ENCODE data around the gene NECTIN1.

NECTIN1 gene

DNA sequence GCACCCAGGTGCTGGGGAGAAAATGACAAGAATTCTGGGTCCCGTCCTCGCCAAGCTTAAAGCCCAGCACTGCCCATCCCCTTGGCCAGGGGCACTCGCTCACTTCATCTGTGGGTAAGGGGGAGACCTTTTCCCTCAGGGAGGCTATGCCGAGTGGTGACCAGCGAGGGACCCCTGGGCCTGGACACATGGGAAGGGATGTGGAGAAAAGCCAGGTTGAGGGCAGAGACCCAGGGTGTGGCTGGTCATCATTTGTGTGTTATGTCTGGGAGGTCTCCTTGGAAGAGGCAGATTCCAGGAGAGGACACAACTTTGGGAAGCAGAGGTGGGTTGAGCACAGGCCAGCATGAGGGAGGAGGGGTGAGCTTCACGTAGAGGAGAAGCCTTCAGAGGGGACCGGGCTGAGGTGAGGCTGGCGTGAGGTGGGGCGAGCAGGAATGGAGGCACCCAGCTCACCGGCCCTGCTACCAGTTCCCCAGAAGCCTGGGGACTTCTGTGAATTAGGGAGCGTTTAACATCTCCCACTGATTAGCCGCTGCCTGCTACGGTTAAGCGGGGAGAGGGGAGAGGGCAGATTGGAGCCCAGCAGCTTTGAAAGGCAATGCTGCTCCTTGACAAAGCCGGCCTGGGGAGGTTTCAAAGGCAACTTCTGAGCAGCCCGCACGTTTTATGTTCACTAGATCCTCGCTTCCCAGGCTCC is 25.8 kb upstream of the NECTIN1 start:
- peak; percentile 46 for DNase-seq

GRCh38 chr11:119754199-119754598 is 25.2 kb upstream of the NECTIN1 start:
- DNase-seq, result no peak

DNA sequence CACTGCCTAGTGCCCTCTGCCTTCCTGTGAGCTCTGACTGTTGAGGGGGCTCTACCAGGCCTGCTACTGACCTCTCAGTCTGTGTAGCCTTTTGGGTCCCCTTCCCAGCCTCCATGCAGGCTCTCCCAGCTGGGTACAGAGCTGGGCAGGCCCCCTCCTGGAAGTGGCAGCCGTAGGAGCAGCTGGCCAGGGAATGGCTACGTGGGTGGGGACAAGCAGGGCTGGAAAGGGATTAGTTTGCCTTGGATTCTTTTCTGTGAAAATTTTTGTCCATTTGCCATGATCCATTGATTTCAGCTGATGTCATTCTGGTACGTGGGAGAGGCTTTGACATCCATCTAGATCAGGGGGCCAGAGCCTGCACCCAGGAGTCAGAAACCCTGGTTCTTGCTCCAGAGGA is 23.9 kb upstream of the NECTIN1 start:
- peak; percentile 14 for DNase-seq

- peak; percentile 25 for DNase-seq
Measured at GRCh38 chr11:119752345-119752871, 23.4 kb upstream of the NECTIN1 start.

- peak; percentile 36 for DNase-seq
Measured at GRCh38 chr11:119750056-119750455, 21.1 kb upstream of the NECTIN1 start.

DNA sequence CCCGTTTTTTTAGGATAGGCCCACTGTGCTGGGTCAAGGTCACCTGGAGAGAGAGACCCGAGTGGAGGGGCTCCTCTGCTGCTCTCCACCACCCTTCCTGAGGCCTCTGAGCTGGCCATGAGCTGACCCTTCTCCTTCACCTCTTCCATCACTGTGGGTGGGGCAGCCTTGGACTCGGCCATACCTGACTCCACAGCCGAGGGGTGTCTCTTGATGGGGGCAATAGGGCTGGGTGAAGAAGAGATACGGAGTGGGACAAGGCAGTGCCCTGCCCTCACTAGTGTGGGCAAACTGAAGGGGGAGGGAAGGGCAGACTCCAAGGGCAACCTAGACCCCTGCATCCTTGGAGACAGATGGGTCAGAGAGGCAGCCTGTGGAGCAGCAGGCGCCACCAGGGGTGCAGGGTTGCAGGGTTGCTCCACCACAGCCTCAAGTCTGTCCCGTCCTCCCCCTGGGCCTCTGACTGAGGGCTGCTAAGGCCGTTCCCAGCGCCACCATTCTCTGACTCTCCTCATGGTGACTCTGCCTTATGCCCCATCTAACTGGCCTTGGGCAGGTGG is 20.1 kb upstream of the NECTIN1 start:
- peak; percentile 28 for DNase-seq

GRCh38 chr11:119747868-119748660 is 19.1 kb upstream of the NECTIN1 start:
- peak; percentile 41 for DNase-seq

DNA sequence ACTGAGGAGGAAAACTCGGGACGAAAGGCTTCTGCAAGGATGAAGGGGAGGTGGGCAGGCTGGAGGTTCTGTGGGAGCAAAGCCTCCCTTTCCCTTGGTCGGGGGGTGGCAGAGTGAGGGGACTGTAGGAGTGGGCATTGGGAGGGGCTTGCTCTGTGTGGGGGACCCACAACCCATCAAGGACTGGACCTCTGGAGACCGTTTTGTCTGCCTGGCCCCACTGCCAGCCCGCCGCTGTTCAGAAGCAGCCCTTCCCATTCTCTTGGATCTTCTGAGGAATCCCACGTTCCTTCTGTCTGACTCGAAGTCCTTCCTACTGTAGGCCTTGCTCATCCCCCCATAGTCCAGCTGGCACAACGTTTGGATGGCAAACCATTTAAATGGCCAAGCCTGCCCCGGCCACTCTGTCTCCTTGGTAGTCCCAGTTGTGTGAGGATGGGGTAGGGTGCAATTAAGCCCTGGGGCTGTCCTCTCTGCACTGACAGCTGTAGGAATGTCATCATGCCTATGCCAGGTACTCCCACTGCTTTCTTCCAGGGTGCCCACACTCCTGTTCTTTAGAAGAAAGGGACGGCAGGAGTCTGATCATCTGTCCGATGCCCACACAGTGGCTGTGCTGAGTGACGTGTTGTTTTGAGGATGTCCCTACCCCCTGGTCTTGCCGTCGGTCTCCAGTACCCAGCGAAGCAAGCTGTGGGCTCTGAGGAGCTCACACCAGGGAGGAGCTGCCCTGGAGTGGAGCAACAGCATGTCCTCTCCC is 17.0 kb upstream of the NECTIN1 start:
- no peak for DNase-seq

- peak; percentile 48 for DNase-seq
Measured at GRCh38 chr11:119745112-119745511, 16.1 kb upstream of the NECTIN1 start.

GRCh38 chr11:119744577-119744976 is 15.6 kb upstream of the NECTIN1 start:
- peak; percentile 43 for DNase-seq

DNA sequence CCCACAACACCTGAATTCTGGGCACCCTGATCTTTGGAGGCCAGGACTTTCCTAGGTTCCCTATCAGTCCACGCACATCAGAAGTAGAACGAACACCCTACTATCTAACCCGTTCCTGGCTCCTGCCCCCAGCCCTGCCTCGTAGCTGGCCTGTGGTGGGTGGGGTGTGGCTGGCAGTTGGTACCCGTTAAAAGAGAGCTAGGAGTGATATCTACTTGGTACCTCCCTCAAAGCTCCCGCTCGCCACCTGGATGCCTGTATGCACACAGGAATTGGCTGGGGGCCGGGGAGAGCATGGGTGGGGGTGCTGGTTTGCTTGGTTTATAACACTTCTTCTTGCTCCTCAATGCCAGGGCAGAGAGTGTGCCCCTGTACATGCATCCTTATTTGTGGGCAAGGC is 14.0 kb upstream of the NECTIN1 start:
- peak; percentile 49 for DNase-seq

GRCh38 chr11:119742263-119742861 is 13.4 kb upstream of the NECTIN1 start:
- no peak for DNase-seq

DNA sequence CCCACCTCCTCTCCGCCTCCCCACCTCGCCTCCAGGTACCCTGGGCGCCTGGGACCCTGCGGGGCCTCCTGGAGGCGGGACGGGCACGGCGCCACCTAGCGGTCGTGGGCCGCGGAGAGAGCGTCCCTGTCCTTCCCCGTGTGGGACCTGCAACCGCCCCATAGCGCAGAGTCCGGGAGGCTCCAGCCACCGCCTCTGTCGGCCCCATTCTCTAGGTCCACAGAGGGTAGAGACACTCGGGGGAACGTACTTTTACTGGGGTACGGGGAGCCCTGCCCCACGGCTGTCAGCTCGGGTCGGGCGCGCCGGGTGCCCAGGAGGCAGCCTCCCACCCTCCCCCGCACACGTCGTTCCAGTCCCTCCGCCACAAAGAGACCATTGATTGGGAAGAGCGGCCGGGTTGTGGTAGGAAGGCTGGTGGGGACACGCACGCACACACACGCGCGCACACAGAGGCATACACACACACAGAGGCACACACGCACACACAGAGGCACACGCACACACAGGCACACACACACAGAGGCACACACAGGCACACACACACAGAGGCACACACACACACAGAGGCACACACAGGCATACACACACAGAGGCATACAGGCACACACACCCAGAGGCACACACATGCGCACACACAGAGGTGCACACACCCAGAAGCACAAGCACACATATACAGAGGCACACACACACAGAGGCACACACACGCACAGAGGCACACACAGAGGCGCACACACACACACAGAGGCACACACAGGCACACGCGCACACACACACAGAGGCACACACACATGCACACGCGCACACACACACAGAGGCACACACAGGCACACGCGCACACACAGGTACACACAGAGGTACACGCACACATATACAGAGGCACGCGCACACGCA is 12.6 kb upstream of the NECTIN1 start:
- DNase-seq, result peak; percentile 86

DNA sequence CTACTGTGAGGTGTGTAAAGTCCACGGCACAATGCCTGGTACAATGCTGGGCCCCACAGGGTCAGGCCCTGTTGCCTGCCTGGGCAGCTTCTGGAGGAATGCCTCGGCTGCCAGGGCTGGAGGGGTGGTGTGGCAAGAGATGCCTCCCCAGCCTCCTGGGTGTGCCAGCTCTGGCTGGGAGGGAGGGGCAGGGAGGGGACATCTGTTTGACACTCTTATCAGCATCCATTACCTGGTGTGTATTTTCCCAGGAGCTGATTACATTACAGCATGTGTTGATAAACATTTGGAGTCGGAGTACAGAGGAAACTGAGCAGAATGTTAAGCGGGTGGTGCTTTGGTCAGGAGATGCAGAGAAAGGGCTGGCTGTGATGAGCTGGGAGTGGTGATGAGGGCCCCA is 11.0 kb upstream of the NECTIN1 start:
- DNase-seq, result no peak

GRCh38 chr11:119739021-119739703 is 10.2 kb upstream of the NECTIN1 start:
- DNase-seq, result no peak

DNA sequence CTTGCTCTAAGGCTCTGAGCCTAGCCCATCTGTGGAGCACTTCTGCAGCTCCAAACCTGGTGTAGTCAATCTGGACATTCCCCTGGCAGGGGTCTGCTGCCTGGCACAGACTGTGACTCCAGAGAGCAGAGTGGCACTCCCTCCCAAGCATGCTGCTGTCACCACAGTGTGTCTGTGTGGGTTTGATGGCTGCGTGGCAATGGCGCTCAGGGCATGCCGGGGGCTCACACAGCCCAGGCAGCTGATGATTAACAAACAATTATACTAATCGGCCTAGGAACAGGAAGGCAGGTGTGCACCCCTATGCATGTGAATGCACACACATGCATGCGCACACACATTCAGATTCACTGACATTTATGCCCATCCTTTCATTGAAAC is 9.0 kb upstream of the NECTIN1 start:
- no peak for DNase-seq

DNA sequence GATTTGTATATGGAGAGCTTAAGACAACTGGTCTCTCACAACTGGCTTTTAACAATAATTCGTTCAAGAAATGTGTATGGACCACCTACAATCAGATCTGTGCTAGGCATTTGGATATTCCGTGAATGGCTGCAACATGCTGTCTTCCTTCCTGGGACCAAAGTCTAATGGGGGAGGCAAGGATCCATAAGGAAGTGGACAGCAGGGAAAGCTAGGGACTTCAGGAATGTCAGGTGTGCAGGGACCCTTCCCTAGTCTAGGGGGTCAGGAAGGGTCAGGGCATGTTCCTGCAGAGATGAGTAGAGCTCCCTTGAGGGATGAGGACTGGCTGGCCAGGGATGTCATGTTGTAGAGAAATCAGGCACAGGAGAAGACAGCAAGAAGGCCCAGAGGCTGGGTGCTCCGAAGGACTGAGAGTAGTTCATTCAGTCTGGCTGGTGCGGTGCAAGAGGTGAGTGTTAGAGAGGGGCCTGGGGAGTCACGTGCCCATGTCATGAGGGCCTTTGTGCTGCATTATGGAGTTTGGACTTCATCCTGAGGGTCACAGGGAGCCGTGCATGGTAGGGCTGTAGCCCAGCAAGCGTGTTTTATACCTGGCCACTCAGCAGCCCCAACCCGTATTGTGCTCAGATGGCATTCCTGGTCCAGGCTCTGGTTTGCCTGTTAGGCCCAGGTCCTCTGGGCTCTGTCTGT is 8.5 kb upstream of the NECTIN1 start:
- DNase-seq, result no peak

DNA sequence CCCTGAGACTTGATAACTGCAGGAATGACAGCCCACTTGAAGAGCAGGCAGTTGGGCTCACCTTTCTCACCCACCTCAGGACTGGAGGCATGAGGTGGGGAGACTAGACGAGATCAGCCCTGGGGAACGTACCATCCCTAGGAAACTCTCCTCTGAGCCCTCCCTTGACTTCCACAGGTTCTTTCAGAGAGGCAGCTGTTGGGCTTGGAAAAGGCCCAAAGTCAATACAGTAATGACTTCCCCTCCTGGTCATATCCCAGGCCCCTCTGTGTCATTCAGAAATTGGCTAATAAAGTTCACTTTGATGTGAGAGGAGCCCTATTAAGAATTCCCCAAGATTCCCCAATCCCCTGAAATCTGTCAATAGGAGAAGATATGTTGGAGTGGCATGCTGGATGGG is 5.8 kb upstream of the NECTIN1 start:
- DNase-seq, result no peak

DNA sequence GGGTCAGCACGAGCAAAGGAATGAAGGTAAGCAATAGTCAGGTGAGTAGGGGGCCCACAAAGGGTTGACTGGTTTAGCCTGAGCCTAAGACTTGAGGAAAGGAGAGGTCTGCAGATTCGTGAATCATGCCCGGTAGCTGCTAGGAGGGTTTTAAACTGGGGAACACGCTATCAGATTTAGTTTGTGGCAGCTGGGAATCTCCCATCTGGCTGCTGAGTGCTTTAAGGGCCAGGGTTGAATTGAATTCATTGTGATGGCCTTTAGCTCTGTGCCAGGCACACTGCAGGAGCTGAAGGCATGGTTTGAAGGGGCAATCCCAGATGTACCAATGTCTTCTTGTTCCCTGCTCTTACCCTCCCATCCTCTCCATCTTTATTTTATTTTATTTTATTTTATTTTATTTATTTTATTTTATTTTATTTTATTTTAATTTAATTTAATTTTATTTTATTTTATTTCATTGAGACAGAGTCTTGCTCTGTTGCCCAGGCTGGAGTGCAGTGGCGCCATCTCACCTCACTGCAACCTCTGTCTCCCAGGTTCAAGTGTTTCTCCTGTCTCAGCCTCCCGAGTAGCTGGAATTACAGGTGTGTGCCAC is 1.9 kb upstream of the NECTIN1 start:
- no peak for DNase-seq

Measured in activated effector memory CD4-positive, alpha-beta T cell treated with anti-CD3 and anti-CD28 coated beads, Interleukin-2, amount 50 U/mL, for 16 hours (primary cell).